GM18498 (cell line): Measurements from ENCODE around the gene EIPR1.
A peak's percentile ranks its signal among the peaks of the same experiment; 100 is the strongest.

Source experiments
- ATAC-seq: cut with Tn5 transposase; IDR thresholded peaks from one replicate; pipeline ENCODE4 v1.9.1; 2021; ENCODE audit warnings: mild to moderate bottlenecking, moderate library complexity; ENCODE audit not compliant: unreplicated experiment

Gene EIPR1

GRCh38 chr2:3168230-3168891, 209.3 kb downstream of the EIPR1 start:
- ATAC-seq, result no peak

- ATAC-seq, result no peak
Measured at GRCh38 chr2:3163401-3163800, 214.2 kb downstream of the EIPR1 start.

DNA sequence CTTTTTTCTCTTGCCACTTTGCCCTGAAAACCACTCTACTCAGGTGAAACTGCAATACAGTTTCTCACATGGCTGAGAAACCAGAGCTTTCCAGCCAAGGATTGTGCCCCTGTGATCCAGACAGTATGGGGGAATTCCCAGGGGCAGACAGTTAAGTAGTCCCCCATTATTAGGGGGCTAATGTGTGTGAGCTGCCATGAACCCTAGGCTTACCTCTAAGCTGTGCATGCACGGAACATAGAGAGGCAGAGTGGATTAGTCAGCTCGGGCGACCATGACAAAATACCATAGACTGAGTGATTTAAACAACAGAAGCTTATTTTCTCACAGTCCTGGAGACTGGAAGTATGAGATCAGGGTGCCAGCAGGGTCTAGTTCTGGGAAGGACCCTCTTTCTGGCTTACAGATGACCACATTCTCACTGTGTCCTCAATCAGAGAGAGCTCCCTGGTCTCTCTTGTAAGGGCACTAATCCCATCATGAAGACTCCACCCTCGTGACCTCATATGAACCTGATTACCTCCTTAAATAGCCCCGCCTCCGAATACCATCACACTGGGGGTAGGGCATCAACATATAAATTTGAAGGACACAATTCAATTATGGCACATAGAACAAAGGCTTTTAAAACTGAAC, 215.1 kb downstream of the EIPR1 start:
- no peak for ATAC-seq

GRCh38 chr2:3160751-3161330, 216.8 kb downstream of the EIPR1 start:
- no peak for ATAC-seq

GRCh38 chr2:3159782-3160545, 217.7 kb downstream of the EIPR1 start:
- no peak for ATAC-seq

DNA sequence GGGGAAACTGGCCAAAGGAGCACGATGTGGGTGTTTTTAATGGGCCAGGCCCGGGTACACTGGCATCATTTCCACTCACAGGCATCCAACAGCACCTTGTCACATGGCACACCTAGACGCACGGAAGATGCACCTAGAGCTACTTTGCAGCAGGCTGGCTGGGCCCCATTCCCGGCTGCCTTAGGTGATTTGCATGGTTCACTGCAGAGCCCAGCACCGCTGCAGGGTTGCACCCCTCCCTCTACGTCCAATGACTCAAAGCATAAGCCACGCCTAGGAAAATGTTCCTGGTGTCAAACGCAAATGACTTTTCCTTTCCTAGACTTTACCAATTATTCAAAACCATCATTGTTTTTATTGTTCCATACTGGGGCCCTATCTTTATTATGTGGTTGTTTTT, 222.9 kb downstream of the EIPR1 start:
- ATAC-seq, result no peak

- ATAC-seq, result no peak
Measured at GRCh38 chr2:3154146-3154545, 223.5 kb downstream of the EIPR1 start.

- peak; percentile 60 for ATAC-seq
Measured at GRCh38 chr2:3151153-3151918, 226.3 kb downstream of the EIPR1 start.

DNA sequence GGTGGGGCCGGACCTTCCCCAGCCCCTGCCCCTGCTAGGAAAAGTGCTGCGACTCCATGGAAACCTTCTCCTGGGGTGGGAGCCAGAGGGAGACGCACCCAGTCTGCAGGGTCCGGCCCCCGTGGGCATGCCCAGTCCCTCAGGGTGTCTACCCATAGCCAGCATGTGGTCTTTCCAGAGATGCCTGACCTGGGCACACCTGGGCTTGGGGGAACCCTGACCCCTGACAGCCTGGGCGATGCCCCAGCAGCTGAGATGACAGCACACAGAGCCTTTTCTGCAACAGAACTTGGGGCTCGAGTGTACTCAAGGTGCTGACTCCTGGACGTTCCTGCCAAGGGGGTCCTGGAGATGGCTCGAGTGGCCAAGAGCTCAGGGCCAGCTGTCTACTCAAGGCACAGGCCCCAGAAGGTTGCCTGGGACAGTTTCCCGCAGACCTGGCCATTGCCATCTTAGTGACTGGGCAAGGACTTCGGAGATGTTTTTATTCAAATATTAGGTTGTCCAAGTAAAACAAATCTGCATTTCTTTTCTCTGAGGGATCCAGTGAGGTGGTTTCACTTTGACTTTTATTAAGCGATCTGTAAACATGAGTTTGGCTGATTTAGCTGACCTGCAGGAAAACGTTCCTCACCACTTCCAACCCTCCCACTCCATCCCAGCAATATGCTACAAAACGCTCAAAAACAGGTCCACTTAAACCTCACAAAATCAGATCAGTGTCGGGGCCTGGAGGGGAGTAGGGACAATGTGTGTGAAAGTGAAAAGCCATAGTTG, 228.0 kb downstream of the EIPR1 start:
- no peak for ATAC-seq

- no peak for ATAC-seq
Measured at GRCh38 chr2:3148716-3149115, 228.9 kb downstream of the EIPR1 start.

DNA sequence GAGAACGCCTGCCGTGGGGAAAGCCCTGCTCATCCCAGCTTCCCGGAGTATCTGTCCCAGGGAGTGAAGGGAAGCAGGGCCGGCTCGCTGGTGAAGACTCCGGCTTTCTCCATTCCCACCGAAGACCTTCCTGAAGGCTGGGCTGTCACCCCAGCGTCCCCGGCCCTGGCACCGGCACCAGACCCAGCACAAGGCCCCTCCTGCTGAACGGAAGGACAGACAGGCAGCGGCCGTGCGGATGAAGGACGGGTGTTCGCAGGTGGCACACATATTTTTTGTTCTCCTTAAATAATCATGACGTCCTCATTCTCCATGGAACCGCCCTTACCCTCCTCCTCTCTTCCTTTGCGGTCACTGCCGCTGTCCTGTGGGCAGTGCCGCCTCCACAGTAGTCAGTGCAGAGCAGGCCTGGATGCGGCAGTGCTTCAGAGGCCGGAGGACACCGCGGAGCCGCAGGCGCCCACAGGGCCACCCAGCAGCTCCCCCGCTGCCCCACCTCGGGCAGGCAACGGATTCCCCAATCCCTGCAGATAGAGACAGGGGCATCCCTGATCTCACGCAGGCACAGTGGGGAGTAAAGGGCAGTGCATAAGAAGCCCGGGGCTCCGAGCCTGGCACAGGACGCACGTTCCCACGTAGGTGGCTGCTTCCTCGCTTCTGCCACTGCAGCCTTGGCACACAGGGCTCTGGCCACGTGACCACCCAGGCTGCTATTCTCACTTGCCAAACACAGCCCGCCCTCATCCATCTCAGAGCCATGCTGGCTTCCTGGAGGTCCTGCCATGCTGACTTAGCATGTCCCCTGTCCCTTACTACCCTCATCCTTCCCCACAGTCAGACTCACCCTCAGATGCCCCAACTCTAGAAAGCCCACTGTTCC, 229.7 kb downstream of the EIPR1 start:
- ATAC-seq, result no peak

- no peak for ATAC-seq
Measured at GRCh38 chr2:3146772-3147650, 230.6 kb downstream of the EIPR1 start.

GRCh38 chr2:3146175-3146574, 231.4 kb downstream of the EIPR1 start:
- ATAC-seq, result no peak

- ATAC-seq, result no peak
Measured at GRCh38 chr2:3145471-3146021, 232.1 kb downstream of the EIPR1 start.

DNA sequence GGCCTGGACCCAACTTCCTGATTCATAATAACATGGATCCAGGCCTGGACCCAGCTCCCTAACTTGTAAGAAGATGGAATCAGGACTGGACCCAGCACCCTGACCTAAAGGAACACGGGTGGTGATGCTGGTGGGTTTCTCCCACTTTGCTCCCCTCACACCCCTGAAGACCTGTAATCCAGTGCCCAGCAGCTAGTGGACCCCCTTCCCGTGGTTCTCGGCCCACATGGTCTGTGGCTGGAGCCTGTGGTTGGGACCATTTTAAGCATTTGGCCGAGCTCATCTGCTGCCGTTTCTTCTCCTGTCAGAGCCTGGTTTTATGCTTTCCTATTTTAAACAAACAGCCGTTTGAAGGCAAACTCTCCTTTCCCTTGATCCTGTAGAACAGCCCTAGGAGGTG, 232.8 kb downstream of the EIPR1 start:
- ATAC-seq, result no peak

DNA sequence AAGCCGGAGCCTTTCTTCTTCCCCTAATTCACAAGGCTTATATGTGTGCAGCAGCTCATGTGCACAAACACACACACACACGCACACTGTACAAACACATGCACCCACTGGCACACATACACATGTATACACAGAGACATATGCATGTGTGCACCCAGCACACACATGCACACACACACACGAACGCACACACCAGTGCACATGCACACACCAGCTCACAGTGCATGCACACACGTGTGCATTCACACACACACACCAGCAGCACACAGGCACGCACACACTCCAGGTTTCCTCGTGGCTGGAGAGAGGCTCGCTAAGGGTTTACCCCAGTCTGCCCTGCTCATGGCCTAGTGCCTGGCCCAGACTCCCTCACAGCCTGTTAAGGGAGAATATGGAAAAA, 234.0 kb downstream of the EIPR1 start:
- no peak for ATAC-seq

GRCh38 chr2:3142961-3143571, 234.6 kb downstream of the EIPR1 start:
- no peak for ATAC-seq

- ATAC-seq, result no peak
Measured at GRCh38 chr2:3142210-3142609, 235.4 kb downstream of the EIPR1 start.
